ENCODE measurements around the gene TUBB8B.
"Not testable (repeated sequence)": the region's sequence is repeated elsewhere in the genome, so short reads cannot be mapped to it uniquely, and the experiment has no call there.

Gene TUBB8B

DNA sequence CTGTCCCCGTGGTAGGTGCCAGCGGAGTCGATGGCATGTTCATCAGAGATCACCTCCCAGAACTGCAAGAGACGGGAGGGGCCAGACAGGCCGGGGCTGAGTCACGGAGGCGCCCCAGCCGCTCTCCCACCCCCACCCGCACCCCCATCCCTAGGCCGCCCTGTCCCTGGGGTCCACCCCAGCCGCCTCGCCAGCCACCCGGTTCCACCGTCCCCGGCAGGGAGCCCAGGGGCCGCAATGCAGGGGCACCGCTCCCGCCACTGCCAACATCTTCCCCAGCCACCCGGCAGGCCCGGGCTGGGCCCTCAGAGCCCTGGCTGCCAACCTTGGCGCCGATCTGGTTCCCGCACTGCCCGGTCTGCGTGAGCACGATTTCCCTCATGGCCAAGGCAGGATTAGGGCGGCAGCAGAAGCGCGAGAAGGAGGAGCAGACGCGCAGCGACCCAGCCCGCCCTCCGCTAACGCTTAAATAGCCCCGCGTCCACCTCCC, at the start of gene TUBB8B:
TUBB8B (minus strand) TSS at position 440 of the 490 bp plus-strand sequence; CDS start at position 382, 58 bp downstream.
- not testable (repeated sequence) for DNase-seq

DNA sequence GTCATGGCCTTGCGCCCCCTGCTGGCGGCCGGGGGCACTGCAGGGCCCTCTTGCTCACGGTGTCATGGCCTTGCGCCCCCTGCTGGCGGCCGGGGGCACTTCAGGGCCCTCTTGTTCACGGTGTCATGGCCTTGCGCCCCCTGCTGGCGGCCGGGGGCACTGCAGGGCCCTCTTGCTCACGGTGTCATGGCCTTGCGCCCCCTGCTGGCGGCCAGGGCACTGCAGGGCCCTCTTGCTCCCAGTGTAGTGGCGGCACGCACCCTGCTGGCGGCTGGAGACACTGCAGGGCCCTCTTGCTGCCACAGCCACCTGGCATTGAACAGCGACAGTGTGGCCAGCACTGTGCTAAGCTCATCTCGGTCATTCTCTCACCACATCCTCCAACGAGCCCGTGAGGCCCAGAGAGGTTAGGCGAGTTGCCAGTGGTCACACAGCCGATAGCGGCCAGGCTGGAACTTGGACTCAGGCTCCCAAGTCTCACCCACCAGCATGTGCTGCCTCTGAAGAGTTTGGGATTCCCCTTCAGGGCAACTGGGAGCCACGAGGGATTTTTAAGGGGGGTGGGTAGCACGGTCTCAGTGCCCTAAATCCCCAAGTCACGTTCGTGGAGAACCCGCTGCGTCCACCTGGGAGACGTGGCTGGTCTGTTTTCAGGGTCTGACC, 48.0 kb upstream of the TUBB8B start:
- DNase-seq: peak; percentile 71

GRCh38 chr18:96767-97131, 47.3 kb upstream of the TUBB8B start:
- DNase-seq: not testable (repeated sequence)

DNA sequence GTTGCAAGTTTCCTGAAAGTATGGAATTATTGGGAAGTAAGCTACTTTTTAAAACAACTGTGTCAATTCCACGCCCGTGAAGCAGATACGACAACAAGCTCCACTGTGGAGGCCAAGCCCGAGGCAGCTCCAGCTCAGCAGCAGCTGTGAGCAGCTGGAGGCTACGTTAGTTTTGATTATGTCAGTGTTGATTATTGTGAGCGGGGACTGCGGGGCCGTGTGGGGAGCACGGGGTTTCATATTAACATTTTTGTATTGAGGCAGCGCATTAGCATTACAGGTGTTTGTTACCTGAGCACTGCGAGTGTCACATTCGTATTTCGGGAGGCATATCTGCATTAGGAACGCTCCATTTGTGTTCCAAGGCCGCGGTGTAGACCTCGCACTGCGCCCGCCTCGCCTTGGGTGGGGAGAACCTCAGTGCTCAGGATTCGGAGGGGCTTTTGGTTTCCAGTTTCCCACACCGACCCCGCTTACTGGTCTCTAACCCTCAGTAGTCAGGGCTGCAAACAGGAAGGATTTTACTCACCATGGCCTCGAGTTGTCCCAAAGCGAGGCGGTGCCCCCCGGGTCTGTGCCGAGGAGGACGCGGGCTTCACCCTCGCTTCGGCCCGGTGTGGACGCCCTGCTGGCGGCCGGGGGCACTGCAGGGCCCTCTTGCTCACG, 46.8 kb upstream of the TUBB8B start:
- DNase-seq: not testable (repeated sequence)

GRCh38 chr18:95580-95979, 46.2 kb upstream of the TUBB8B start:
- not testable (repeated sequence) for DNase-seq

GRCh38 chr18:93897-94408, 44.5 kb upstream of the TUBB8B start:
- not testable (repeated sequence) for DNase-seq

GRCh38 chr18:91561-91960, 42.1 kb upstream of the TUBB8B start:
- DNase-seq: not testable (repeated sequence)

DNA sequence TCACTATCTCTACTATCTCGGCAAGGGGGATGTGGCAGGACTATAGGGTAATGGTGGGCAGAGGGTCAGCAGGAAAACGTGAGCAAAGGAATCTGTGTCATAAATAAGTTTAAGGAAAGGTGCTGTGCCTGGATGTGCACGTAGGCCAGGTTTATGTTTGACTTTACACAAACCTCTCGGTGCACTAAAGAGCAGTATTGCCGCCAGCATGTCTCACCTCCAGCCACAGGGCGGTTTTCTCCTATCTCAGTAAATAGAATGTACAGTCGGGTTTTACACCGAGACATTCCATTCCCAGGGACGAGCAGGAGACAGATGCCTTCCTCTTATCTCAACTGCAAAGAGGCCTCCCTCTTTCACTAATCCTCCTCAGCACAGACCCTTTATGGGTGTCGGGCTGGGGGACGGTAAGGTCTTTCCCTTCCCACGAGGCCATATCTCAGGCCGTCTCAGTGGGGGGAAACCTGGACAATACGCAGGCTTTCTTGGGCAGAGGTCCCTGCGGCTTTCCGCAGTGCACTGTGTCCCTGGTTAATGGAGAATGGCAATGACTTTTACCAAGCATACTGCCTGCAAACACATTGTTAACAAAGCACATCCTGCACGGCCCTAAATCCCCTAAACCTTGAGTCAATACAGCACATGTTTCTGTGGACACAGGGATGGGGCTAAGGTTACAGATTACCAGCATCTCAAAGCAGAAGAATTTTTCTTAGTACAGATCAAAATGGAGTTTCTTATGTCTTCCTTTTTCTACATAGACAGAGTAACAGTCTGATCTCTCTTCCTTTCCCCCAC, 41.2 kb upstream of the TUBB8B start:
- not testable (repeated sequence) for DNase-seq

DNA sequence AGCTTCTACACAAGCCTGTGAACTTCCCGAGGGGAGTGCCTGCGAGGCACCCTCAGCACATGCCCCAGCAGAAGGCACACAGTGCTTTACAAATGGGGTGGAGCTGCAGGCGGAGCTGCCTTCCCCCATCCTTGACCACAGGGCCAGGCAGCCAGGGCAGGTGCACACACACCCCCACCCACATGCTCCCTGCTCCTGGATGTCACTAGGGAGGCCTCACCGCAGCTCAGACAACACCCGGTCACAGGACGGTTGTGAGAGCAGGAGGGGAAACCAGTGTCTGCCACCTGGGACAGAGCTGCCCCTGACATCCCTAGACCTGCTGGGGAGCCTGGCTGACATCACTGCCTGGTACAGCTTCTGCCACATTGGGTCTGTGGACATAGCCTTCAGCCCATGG, 39.7 kb upstream of the TUBB8B start:
- not testable (repeated sequence) for DNase-seq

GRCh38 chr18:84801-85200, 35.4 kb upstream of the TUBB8B start:
- DNase-seq: not testable (repeated sequence)

- not testable (repeated sequence) for DNase-seq
Measured at GRCh38 chr18:82626-83209, 33.3 kb upstream of the TUBB8B start.

- not testable (repeated sequence) for DNase-seq
Measured at GRCh38 chr18:80881-81280, 31.5 kb upstream of the TUBB8B start.

DNA sequence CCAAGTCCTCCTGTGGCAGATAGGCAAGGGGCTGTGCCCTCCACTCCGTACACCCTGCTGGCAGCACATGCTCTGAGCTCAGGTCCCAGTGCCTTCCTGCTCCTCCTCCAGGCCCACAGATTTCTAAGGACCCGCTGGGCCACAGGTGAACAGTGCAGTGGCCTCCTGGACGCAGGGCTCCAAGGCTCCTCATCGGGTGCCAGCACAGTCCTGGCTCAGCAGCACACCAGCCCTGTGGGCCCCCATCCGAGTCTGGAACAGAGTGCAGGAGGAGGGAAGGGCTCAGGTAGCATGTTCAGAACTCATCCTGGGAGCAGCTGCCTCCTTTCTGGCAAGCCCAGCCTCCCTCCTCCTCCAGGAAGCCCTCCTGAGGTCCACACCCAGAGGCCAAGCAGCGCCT, 30.8 kb upstream of the TUBB8B start:
- not testable (repeated sequence) for DNase-seq

DNA sequence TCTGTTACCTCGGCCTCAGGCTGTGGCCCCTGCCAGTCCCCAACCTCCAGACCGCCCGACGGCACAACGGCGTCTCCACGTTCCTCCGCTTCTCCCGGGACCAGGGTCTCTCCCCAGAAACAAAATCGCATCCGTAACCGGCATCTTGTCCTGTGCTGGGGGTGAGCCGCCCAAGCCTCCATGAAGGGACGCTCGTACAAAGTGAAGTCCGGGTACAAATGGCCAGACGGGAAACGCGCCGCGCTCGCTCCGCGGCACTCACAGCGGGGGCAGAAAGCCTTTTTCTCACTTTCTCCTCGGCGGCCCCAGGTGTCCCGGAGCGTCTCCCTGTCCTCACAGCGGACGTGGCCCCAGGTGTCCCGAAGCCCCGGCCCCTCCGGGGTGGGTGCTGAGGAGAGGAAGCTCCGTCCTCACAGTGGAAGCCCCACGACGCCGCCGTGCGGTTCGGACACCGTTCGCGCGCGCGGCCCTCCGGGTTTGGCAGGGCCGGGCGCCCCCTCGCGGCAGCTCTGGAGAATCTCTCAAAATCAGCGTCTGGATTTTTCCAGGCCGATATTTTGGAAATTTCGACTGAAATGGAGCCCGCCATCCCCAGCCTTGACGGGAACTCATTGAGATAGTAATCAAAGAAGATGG, 26.2 kb upstream of the TUBB8B start:
- not testable (repeated sequence) for DNase-seq

- not testable (repeated sequence) for DNase-seq
Measured at GRCh38 chr18:73181-73777, 23.9 kb upstream of the TUBB8B start.

DNA sequence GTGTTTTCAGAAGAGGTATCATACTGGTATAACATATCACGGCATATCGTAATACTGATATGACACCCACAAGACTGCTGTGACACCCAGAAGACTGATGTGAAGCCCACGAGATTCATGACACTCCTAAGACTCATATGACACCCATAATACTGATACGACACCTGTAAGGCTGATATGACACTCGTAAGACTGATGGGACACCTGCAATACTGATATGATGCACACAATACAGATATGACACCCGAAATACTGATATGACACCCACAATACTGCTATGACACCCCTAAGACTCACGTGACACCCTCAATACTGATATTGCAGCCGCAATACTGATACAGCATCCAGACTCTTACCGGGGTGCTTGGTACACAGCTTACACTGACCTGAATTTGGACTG, 18.3 kb upstream of the TUBB8B start:
- DNase-seq: peak; percentile 59

DNA sequence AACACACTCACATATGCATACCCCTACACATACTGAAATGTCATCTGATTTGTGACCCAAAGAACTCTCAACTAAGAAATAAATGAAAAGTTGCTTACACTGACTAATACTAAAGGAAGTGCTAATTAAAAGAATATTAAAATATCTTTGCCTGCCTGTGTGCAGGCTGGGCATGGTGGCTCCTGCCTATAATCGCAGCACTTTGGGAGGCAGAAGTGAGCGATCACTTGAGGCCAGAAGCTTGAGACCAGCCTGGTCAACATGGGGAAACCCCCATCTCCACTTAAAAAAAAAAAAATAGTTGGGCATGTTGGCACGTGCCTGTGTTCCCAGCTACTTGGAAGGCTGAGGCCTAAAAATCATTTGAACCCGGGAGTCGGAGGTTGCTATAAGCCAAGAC, 14.9 kb upstream of the TUBB8B start:
- not testable (repeated sequence) for DNase-seq

- DNase-seq: not testable (repeated sequence)
Measured at GRCh38 chr18:63656-64055, 14.2 kb upstream of the TUBB8B start.

- DNase-seq: not testable (repeated sequence)
Measured at GRCh38 chr18:54388-54787, 5.0 kb upstream of the TUBB8B start.

DNA sequence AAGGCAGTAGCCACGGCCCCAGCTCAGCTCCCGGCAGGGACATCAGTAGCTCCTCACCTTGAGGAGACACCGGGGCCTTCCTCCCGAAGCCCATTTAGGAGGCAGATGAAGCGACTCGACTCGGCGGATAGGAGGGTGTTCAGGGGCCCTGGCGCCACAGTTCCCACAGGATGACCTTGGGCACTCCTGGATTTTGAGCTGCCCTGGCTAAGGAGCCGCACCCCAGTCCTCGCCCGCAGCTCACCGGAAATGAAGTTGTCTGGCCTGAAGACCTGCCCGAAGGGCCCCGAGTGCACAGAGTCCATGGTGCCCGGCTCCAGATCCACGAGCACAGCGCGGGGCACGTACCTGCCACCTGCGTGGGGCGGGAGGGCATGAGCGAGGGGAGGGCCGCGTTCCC, 719 bp downstream of the TUBB8B start:
- not testable (repeated sequence) for DNase-seq

GRCh38 chr18:13177-13576, 36.2 kb downstream of the TUBB8B start:
- not testable (repeated sequence) for DNase-seq

DNA sequence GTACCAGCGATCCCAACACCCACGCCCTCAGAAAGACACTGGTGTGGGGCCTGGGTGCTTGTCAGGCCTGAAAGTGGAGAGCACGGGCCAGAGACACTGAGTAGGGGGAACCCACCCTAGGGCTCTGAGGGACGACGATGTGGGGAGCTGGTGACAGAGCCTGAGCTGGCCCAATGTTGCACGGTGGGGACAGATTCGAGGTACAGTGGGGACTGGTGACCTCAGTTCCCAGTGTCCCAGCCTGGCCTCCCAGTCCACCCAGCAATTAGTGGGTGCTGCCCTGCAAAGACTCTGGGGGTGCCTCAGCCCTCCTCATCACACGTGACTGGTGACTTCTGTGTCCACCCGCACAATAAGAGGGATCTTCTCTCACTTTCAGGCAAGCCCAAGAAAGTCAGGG, 36.6 kb downstream of the TUBB8B start:
- not testable (repeated sequence) for DNase-seq
